Endometrial microvascular endothelial cells (primary cell): ENCODE measurements around the gene LRRC2. TPM values are rescaled to one million over a fixed set of nuclear protein-coding genes. Genes with fewer than 3 reads are reported as not detected.

Experiments
- in situ Hi-C: cut with HindIII; loops from 2 replicates; pipeline ENCODE4 v1.10.0; 2017; ENCODE audit warnings: low sequenced_read_pairs, low pct_unique_long_range_greater_than_20kb; ENCODE audit errors: inconsistent ontology term
- total RNA-seq: library from RNA; depleted of rRNA; stranded (reverse); fragments of >200 nt; gene quantifications from one replicate; pipeline ENCODE4 v1.2.3, GENCODE V29; 2015; ENCODE audit errors: inconsistent ontology term

LRRC2 gene
- total RNA-seq, 1 donor from 2014 or later = 0.37 TPM

GRCh38 chr3:46469680-46470357, 96.3 kb downstream of the LRRC2 start:
- in situ Hi-C loops = no loop called here

DNA sequence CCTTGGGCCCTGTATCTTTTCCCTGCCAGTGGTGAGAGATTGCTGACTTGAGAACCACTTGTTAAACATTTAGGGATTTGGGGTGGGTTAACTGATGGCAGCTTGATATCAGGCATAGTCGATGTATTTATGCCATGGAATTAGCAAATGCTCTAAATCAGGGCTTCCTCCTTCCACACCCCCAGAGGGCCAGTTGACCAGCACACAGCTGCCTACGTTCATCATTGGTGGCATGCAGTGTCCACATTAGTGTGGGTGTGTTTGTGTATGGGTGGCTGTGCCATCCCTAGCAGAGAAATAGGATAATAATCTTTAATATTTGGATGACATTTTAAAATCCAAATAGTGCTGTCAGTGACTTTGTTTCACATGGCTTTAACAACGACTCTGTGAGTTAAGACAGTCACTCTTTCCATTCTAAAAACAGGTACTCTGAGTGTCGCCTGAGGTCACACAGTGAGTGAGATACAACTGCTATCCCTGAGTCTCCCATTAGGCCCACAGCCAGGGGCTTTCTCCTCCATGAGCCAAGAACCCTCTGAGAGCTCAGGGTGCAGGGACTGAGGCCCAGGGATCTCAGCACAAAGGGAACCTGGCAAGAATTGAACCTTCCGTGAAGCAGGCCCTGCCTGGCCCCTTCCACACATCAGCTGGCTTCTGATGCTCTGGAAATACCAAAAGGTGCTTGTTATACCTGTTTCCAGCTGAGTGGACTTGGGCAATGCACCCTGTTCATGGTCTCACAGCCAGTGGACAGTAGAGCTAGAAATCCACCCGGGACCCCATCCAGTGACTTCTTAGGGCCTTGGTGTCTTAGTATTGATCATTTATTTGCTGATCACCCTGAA, 97.1 kb downstream of the LRRC2 start:
- in situ Hi-C loops = no loop called here

GRCh38 chr3:46467562-46467961, 98.5 kb downstream of the LRRC2 start:
- in situ Hi-C loops = no loop called here

DNA sequence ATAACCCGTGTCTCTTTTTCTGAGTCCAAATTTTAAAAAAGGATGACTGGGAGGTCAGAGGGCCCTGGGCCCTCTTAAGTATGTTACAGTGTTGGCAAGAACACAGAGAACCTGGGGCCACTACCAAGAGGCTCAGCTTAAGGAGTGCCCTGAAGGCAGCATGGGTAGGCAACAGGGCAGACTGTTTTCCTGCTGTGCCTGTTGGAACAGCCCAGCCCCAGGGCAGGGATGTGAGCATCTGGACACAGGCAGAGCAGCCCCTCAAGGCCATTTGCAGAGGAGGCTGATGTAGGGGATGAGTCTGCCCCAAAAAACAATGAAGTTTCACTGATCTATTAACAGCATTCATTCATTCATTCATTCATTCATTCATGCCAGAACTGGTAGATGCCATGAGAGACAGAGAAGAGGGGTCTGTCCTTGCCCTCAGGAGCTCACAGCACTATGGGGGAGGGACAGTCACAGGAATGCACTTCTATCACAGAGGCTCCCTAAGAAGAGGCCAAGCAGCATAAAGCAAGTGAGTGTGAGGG, 99.2 kb downstream of the LRRC2 start:
- in situ Hi-C loops = no loop called here

- in situ Hi-C loops = no loop called here
Measured at GRCh38 chr3:46466273-46466672, 99.8 kb downstream of the LRRC2 start.

Other genes starting within 250 kb of the LRRC2 start
- gene CCR2, start 212.2 kb downstream of the LRRC2 start, total RNA-seq = not detected
- not detected for gene CCR5, start 195.4 kb downstream of the LRRC2 start, total RNA-seq
- 14.6 TPM for gene CCRL2, start 159.0 kb downstream of the LRRC2 start, total RNA-seq
- gene LTF, start 101.4 kb downstream of the LRRC2 start, total RNA-seq = 0.65 TPM
- not detected for gene RTP3, start 68.3 kb downstream of the LRRC2 start, total RNA-seq
- gene FAM240A, start 46.2 kb upstream of the LRRC2 start, total RNA-seq = not detected
- 6.8 TPM for gene ALS2CL, start 127.4 kb upstream of the LRRC2 start, total RNA-seq
- gene TMIE, start 135.1 kb upstream of the LRRC2 start, total RNA-seq = not detected
- gene PRSS50, start 151.6 kb upstream of the LRRC2 start, total RNA-seq = not detected